Umbilical cord (tissue), 2 donors: ENCODE measurements around the gene KLHDC8A. TPM values are rescaled to one million over a fixed set of nuclear protein-coding genes. Genes with fewer than 3 reads are reported as not detected.
A peak's percentile ranks its signal among the peaks of the same experiment; 100 is the strongest.

Experiments used
- DNase-seq: peaks from one replicate; pipeline ENCODE4 v3.0.0-alpha.2; 2015; ENCODE audit warnings: low spot score
- total RNA-seq: library from RNA; depleted of rRNA; stranded (reverse); fragments of >200 nt; gene quantifications from one replicate; pipeline ENCODE4 v1.2.3, GENCODE V29; 2014; ENCODE audit warnings: low replicate concordance; ENCODE audit not compliant: insufficient read depth

The KLHDC8A gene
- total RNA-seq, 1 donor from 2014 or later, result not detected

- DNase-seq, result peak; percentile 49
Observed at GRCh38 chr1:205319081-205320018, 37.4 kb downstream of the KLHDC8A start.

GRCh38 chr1:205318231-205318991 is 38.3 kb downstream of the KLHDC8A start:
- no peak for DNase-seq

- no peak for DNase-seq
Observed at GRCh38 chr1:205317311-205317917, 39.3 kb downstream of the KLHDC8A start.

GRCh38 chr1:205316161-205316566 is 40.6 kb downstream of the KLHDC8A start:
- DNase-seq, result no peak

GRCh38 chr1:205315008-205315618 is 41.6 kb downstream of the KLHDC8A start:
- DNase-seq, result no peak

DNA sequence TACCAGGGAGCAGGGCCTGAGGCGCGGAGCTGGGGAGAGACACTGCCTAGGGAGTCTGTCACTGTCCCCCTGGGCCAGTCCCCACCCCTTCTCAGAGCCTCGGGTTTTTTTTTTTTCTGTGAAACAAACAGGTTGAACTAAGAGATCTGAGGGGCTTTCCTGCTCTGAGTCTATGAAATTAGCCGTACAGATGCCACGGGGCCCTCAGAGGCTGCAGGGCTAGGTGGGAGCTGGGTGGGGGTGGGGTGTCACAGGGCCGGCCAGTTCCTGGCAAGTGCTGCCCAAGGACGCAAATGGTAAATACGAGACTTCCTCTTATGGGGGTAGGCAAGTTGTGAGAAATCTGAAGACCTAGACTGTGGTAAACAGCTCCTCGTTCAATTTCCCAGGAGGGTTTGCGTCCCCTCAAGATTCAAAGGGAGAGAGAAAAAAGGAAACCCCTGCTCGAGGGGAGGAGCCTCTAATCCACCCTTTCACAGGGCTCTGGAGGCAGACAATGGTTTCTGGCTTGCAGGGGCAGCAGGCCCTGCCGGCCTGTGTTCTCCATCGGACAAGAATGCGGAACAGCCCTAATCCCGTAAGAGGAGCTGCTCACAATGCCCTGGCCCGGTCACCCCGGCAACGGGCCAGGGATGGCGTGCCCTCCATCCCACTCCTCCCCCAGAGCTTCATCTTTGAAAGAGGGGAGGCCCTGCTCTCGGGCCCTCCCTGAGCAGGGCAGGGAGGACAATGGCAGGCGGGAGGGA is 43.0 kb downstream of the KLHDC8A start:
- peak; percentile 88 for DNase-seq

- DNase-seq, result no peak
Observed at GRCh38 chr1:205312866-205313562, 43.7 kb downstream of the KLHDC8A start.

- no peak for DNase-seq
Observed at GRCh38 chr1:205310976-205311704, 45.6 kb downstream of the KLHDC8A start.

- DNase-seq, result no peak
Observed at GRCh38 chr1:205309741-205310140, 47.0 kb downstream of the KLHDC8A start.

DNA sequence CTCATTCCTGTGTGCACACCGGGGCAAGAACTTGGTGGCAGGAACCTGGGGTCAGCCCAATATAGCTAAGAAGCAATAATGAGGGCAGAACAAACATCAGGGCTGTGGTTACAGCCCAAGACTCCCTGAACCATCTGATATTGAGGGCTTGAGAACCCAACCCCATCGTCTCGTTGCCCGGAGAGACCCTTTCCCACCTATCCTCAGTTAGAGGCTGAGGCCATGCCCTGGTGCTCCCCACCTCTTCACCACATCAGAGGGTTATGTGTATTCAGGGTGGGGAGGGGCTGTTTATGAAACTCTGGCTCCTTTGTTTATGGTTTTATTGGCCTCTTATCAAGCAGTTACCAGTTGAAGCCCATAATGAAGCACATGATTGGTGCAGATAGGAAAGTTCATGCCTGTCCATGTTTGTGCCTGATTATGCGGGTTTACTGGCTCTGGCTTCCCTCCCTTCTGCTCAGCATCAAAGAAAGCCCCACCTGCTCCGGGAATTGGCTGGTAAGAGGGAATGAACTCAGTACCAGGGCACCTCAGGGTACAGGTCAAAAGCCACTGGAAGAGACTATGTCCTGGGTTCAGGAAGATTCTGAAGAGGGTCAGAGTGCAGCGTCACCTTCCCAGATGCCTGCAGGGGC is 49.7 kb downstream of the KLHDC8A start:
- DNase-seq, result no peak

- DNase-seq, result no peak
Observed at GRCh38 chr1:205304695-205305070, 52.0 kb downstream of the KLHDC8A start.

DNA sequence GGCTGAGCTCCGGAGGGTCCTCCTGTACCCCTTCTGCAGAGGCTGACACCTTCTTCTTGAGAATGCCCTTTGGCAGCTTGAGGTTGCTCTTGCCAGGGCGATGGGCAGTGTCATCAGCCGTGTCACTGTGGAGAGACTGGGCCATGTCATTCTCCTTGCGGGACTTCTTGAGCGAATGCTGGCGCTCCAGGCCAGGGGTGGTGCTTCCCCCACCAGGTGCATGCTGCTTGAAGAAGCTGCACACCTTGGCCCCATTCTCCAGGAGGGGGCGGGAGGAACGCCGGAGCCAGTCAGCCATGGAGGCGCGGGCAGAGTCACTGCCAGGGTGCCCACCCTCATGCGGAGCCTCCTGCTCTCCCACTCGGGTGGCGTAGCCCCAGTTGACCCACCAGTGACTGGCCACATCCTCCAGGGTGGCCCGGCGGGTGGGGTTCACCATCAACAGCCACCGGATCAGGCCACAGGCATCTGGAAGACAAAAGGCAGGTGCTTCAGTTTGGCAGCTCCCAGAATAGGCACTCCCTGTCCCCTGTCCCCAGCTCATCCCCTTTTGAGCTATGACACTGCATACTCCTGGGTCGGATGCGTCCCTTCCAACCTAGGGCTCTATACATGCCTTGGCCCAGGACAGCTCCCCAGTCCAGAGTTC is 52.6 kb downstream of the KLHDC8A start:
- DNase-seq, result no peak

- no peak for DNase-seq
Observed at GRCh38 chr1:205303247-205303888, 53.4 kb downstream of the KLHDC8A start.

GRCh38 chr1:205301842-205302588 is 54.7 kb downstream of the KLHDC8A start:
- no peak for DNase-seq

GRCh38 chr1:205301205-205301821 is 55.4 kb downstream of the KLHDC8A start:
- peak; percentile 78 for DNase-seq

DNA sequence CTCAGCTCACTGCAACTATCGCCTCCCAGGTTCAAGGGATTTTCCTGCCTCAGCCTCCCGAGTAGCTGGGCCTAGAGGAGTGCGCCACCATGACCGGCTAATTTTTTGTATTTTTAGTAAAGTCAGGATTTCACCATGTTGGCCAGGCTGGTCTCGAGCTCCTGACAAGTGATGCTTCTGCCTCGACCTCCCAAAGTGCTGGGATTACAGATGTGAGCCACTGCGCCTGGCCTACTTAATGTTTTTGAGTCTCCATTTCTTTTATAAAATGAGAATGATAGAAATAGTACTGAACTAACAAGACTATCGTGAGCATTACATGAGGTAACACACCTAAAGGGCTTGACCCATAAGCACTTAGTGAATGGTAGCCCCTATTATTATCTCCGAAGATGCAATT is 56.6 kb downstream of the KLHDC8A start:
- DNase-seq, result no peak
